Mesendoderm (in vitro differentiated cells): Measurements from ENCODE around the gene ADCYAP1R1. TPM values are rescaled to one million over a fixed set of nuclear protein-coding genes. Genes with fewer than 3 reads are reported as not detected.
"Not testable (repeated sequence)": the region's sequence is repeated elsewhere in the genome, so short reads cannot be mapped to it uniquely, and the experiment has no call there.

Experiments
- DNase-seq: peaks from one replicate; pipeline ENCODE4 v3.0.0; 2013
- H2AK5ac ChIP-seq: 2 replicates; pipeline ENCODE4 v1.6.1; 2013; ENCODE audit warnings: low read length, inconsistent platforms
- H2BK120ac ChIP-seq: 2 replicates; pipeline ENCODE4 v1.6.1; 2013; ENCODE audit warnings: low read depth, mild to moderate bottlenecking, low read length, moderate library complexity, mixed read lengths
- H2BK15ac ChIP-seq: replicated peaks from 2 replicates; pipeline ENCODE4 v1.6.1; 2013; ENCODE audit warnings: low read depth, mild to moderate bottlenecking, moderate library complexity
- H2BK5ac ChIP-seq: 2 replicates; pipeline ENCODE4 v1.6.1; 2013; ENCODE audit warnings: low read length, inconsistent platforms
- H3K18ac ChIP-seq: 2 replicates; pipeline ENCODE4 v1.6.1; 2013; ENCODE audit warnings: mild to moderate bottlenecking, low read length, mixed read lengths
- H3K23ac ChIP-seq: one replicate; pipeline ENCODE4 v1.6.1; 2013; ENCODE audit warnings: low read length
- H3K27ac ChIP-seq: 2 replicates; pipeline ENCODE4 v1.5.1; 2013; ENCODE audit warnings: low read depth, mild to moderate bottlenecking, inconsistent platforms, low read length, moderate library complexity
- H3K27me3 ChIP-seq: 2 replicates; pipeline ENCODE4 v1.6.1; 2013; ENCODE audit warnings: low read length, control low read depth, mild to moderate bottlenecking, inconsistent platforms; ENCODE audit not compliant: insufficient read depth, poor library complexity
- H3K36me3 ChIP-seq: 2 replicates; pipeline ENCODE4 v1.6.1; 2013; ENCODE audit warnings: low read length, inconsistent platforms; ENCODE audit not compliant: control insufficient read depth, insufficient read depth
- H3K4ac ChIP-seq: one replicate; pipeline ENCODE4 v1.6.1; 2013; ENCODE audit warnings: low read depth, mild to moderate bottlenecking, low read length, moderate library complexity
- H3K4me1 ChIP-seq: 2 replicates; pipeline ENCODE4 v1.6.1; 2013; ENCODE audit warnings: low read depth, low read length, inconsistent platforms; ENCODE audit not compliant: control insufficient read depth
- H3K4me2 ChIP-seq: 2 replicates; pipeline ENCODE4 v1.6.1; 2013; ENCODE audit warnings: low read length
- H3K4me3 ChIP-seq: 2 replicates; pipeline ENCODE4 v1.5.1; 2013; ENCODE audit warnings: mild to moderate bottlenecking, low read length
- H3K56ac ChIP-seq: one replicate; pipeline ENCODE4 v1.6.1; 2013; ENCODE audit warnings: low read length
- H3K79me1 ChIP-seq: 2 replicates; pipeline ENCODE4 v1.6.1; 2013; ENCODE audit warnings: low read length, inconsistent platforms
- H3K79me2 ChIP-seq: 2 replicates; pipeline ENCODE4 v1.6.1; 2013; ENCODE audit warnings: mild to moderate bottlenecking, low read length; ENCODE audit not compliant: control insufficient read depth, insufficient read depth
- H3K9ac ChIP-seq: 2 replicates; pipeline ENCODE4 v1.6.1; 2013; ENCODE audit warnings: low read length, inconsistent platforms
- H4K5ac ChIP-seq: one replicate; pipeline ENCODE4 v1.6.1; 2013; ENCODE audit warnings: low read length
- H4K8ac ChIP-seq: one replicate; pipeline ENCODE4 v1.6.1; 2013; ENCODE audit warnings: low read depth, mild to moderate bottlenecking, control low read depth, low read length, moderate library complexity
- WGBS: extraction: QIAGEN DNeasy Blood & Tissue Kit; methylation state at CpG from one replicate; pipeline ENCODE4 v1.1.7; 2013; ENCODE audit warnings: low lambda C conversion rate, missing lambda C conversion rate; ENCODE audit not compliant: insufficient coverage; ENCODE audit errors: extremely low coverage; 5-methylcytosine and 5-hydroxymethylcytosine counted together
- small RNA-seq: library from polyadenylated mRNA; stranded (forward); fragments of <200 nt; extraction: miRNeasy Mini kit (QIAGEN cat#:217004); gene quantifications from one replicate; pipeline ENCODE3, GENCODE V24; 2013; ENCODE audit not compliant: insufficient read depth

The ADCYAP1R1 gene

DNA sequence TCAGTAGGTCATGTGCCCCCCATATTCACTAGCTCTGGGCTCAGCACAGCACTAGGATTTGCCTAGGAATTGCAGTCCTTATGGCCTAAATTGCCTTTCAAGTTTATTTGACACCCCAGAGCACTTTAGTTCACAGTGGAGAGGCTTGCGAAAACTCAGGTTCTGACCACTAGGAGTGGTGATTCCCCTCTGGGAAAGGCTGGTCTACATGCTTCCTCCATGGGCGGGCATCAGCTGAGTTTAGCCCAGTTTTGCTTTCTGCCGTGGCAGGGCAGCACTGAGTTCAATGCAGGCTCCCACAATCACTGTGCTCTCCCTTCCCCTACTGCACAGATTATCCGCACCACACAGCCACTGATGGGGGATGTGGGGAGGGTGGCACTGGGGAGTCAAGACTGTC lies 94.4 kb downstream of the ADCYAP1R1 start:
- no peak overlapping the region for H2BK15ac ChIP-seq
- H3K79me1 ChIP-seq, result no peaks in the 10 kb centered on the region
- no CpG with 5 or more reads among the region's 4 CpGs for WGBS
- no peak overlapping the region for H4K8ac ChIP-seq
- no peak for DNase-seq
- H3K27me3 ChIP-seq, result no peaks in the 10 kb centered on the region
- H3K36me3 ChIP-seq, result no peaks in the 10 kb centered on the region
- H3K56ac ChIP-seq, result no peak overlapping the region
- H3K79me2 ChIP-seq, result no peaks in the 10 kb centered on the region
- H3K4me1 ChIP-seq, result no peaks in the 10 kb centered on the region
- H3K4me2 ChIP-seq, result no peak overlapping the region
- no peak overlapping the region for H2BK120ac ChIP-seq
- no peak overlapping the region for H3K27ac ChIP-seq
- no peak overlapping the region for H2BK5ac ChIP-seq
- H3K18ac ChIP-seq, result no peak overlapping the region
- no peak overlapping the region for H3K4ac ChIP-seq
- no peak overlapping the region for H3K23ac ChIP-seq
- no peak overlapping the region for H4K5ac ChIP-seq
- no peak overlapping the region for H3K4me3 ChIP-seq
- no peak overlapping the region for H2AK5ac ChIP-seq
- H3K9ac ChIP-seq, result no peak overlapping the region

DNA sequence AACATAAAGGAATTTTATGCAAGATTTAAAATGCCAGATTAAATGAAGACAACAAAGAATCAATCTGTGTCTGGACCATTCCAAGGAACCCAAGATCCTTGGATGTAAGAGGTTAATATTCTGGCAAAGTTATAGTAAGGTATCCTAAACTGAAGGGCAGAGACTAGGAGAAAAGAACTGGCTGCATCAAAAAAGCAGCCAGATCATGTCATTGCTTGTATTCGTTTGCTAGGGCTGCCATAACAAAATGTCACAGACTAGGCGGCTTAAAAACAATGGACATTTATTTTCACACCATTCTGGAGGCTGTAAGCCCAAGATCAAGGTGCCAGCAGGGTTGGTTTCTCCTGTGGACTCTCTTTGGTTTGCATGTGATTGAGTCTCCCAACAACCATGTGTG lies 99.7 kb downstream of the ADCYAP1R1 start:
- Histone ChIP-seq H2BK120ac (no peak overlapping the region), H3K4me2 (no peak overlapping the region), H3K18ac (no peak overlapping the region), H3K4me1 (no peaks in the 10 kb centered on the region), H4K8ac (no peak overlapping the region), H2AK5ac (no peak overlapping the region), H3K23ac (no peak overlapping the region), H3K9ac (no peak overlapping the region), H3K36me3 (no peaks in the 10 kb centered on the region), H3K56ac (no peak overlapping the region), H3K27me3 (no peaks in the 10 kb centered on the region), H2BK5ac (no peak overlapping the region), H4K5ac (no peak overlapping the region), H3K27ac (no peak overlapping the region), H3K4ac (no peak overlapping the region), H3K79me2 (no peaks in the 10 kb centered on the region), H2BK15ac (no peak overlapping the region), H3K4me3 (no peak overlapping the region), H3K79me1 (no peaks in the 10 kb centered on the region)
- no peak for DNase-seq
- no CpG with 5 or more reads among the region's 2 CpGs for WGBS

DNA sequence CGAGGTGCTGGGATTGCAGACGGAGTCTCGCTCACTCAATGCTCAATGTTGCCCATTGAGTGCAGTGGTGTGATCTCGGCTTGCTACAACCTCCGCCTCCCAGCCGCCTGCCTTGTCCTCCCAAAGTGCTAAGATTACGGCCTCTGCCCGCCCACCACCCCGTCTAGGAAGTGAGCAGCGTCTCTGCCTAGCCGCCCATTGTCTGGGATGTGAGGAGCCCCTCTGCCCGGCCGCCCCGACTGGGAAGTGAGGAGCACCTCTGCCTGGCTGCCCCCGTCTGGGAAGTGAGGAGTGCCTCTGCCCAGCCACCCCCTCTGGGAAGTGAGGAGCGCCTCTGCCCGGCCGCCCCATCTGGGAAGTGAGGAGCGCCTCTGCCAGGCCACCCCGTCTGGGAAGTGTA lies 101.2 kb downstream of the ADCYAP1R1 start:
- not testable (repeated sequence) for H2BK5ac ChIP-seq, H2BK15ac ChIP-seq, H3K79me2 ChIP-seq, H3K23ac ChIP-seq, DNase-seq, H3K27me3 ChIP-seq, H4K8ac ChIP-seq, H3K56ac ChIP-seq, H3K4ac ChIP-seq, H3K9ac ChIP-seq, H3K79me1 ChIP-seq, H2AK5ac ChIP-seq, H3K4me1 ChIP-seq, H3K4me3 ChIP-seq, H3K4me2 ChIP-seq, H3K18ac ChIP-seq, H2BK120ac ChIP-seq, H3K36me3 ChIP-seq, H4K5ac ChIP-seq, H3K27ac ChIP-seq
- WGBS, result no CpG with 5 or more reads among the region's 20 CpGs

DNA sequence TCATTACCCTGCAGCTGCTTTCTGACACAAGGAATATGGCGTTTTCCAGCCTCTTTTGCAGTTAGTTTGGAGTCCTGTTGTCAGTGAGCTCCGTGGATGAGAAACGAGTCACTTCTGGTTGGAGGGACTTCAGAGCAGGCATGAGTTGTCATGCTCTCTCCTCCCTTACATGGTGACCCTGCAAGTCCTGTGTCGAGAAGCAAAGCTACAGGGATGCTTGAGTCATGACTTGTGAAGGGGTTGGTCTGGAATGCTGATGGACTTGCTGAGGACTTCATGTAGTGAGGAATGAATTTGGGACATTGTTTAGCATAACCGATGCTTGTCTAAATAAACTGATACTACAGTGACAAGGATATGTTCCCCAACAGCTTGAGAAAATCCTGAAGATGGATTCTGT lies 108.8 kb downstream of the ADCYAP1R1 start:
- Histone ChIP-seq H3K56ac (no peak overlapping the region), H3K4me3 (no peak overlapping the region), H3K18ac (no peak overlapping the region), H2BK15ac (no peak overlapping the region), H3K79me2 (no peaks in the 10 kb centered on the region), H4K5ac (no peak overlapping the region), H4K8ac (no peak overlapping the region), H3K4me2 (no peak overlapping the region), H3K79me1 (no peaks in the 10 kb centered on the region), H2BK5ac (no peak overlapping the region), H3K4me1 (no peaks in the 10 kb centered on the region), H2AK5ac (no peak overlapping the region), H3K27ac (no peak overlapping the region), H2BK120ac (no peak overlapping the region), H3K27me3 (no peaks in the 10 kb centered on the region), H3K4ac (no peak overlapping the region), H3K23ac (no peak overlapping the region), H3K36me3 (no peaks in the 10 kb centered on the region), H3K9ac (no peak overlapping the region)
- WGBS, result no CpG with 5 or more reads among the region's 5 CpGs
- DNase-seq, result peak; percentile 46

Small RNA genes within 50 kb of the gene (small RNA-seq; reads per million reads assigned to genes)
- not detected for gene AC006466.1
